MM.1S (cell line): ENCODE measurements around the gene CETN1.

Experiments used
- CTCF ChIP-seq: fragments of 300-600 bp; sonication (generic); IDR thresholded peaks from 2 replicates; pipeline ENCODE4 v1.5.1; 2016; ENCODE audit warnings: antibody characterized with exemption, low read length, mixed read lengths
- EZH2 ChIP-seq: fragments of 300-600 bp; sonication (generic); optimal IDR thresholded peaks from 2 replicates; pipeline ENCODE3; 2017; ENCODE audit warnings: low read depth, mild to moderate bottlenecking, antibody characterized with exemption, low read length, mixed read lengths
- EZH2phosphoT487 ChIP-seq: fragments of 300-600 bp; sonication (generic); IDR thresholded peaks from 2 replicates; pipeline ENCODE4 v1.6.1; 2018; ENCODE audit warnings: antibody characterized with exemption, low read length

GRCh38 chr18:576924-577323 lies 3.3 kb upstream of the CETN1 start:
- TF ChIP-seq CTCF (no peak), EZH2phosphoT487 (no peak), EZH2 (no peak)
